Chondrocyte (in vitro differentiated cells): ENCODE measurements around the gene LAPTM5. TPM values are rescaled to one million over a fixed set of nuclear protein-coding genes. Genes with fewer than 3 reads are reported as not detected.

ENCODE experiments used
- DNase-seq: peaks from one replicate; pipeline ENCODE4 v3.0.0; 2021; ENCODE audit warnings: mixed read lengths, low spot score
- H3K27ac Mint-ChIP-seq: one replicate; pipeline ENCODE4 v1.8.0; 2021; ENCODE audit warnings: mild to moderate bottlenecking, moderate library complexity, mixed read lengths; ENCODE audit not compliant: unreplicated experiment
- H3K27me3 Mint-ChIP-seq: 2 replicates; pipeline ENCODE4 v1.8.0; 2021; ENCODE audit warnings: low read depth, mixed read lengths
- H3K36me3 Mint-ChIP-seq: 2 replicates; pipeline ENCODE4 v1.8.0; 2021; ENCODE audit warnings: low read depth, mixed read lengths
- H3K4me1 Mint-ChIP-seq: 2 replicates; pipeline ENCODE4 v1.8.0; 2021; ENCODE audit warnings: low read depth, mild to moderate bottlenecking, mixed read lengths
- H3K4me3 Mint-ChIP-seq: one replicate; pipeline ENCODE4 v1.8.0; 2021; ENCODE audit warnings: mild to moderate bottlenecking, moderate library complexity, mixed read lengths; ENCODE audit not compliant: unreplicated experiment
- H3K9me3 Mint-ChIP-seq: 2 replicates; pipeline ENCODE4 v1.8.0; 2021; ENCODE audit warnings: low read depth, mixed read lengths
- total RNA-seq: library from RNA; stranded (reverse); gene quantifications from 3 replicates; pipeline ENCODE4 v1.2.1, GENCODE V29; 2021
- TF ChIP-seq, protein P1 (sequence below): fragments of 200-600 bp; sonication (generic); IDR thresholded peaks from 2 replicates; pipeline ENCODE4 v1.5.0; 2021; ENCODE audit warnings: antibody characterized with exemption, mild to moderate bottlenecking, moderate library complexity

LAPTM5 gene
- total RNA-seq, 1 donor from 2014 or later: not detected

DNA sequence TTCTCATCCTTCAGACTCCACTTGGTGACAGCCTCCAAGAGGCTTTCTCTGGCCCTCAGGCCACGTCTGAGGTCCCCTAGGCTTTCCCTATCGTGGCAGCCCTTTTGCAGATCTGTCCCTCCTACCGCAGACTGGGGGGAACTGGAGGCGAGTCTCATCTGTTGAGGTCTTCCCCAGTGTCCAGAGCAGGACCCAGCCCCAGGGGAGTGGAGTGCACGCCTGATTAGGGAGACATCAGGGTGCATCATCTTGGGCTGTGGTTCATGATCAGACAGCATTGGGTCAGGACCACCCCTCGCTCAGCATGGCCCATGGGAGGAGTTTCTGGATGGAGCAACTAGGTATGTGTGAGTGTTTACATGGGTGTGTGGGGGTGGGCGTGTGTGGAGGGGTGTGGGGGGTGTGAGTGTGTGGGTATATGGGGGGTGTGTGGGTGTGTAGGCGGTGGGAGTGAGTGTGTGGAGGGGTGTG is 25.7 kb downstream of the LAPTM5 start:
- no peaks in the 10 kb centered on the region for H3K27me3 Mint-ChIP-seq
- no peak for DNase-seq
- TF ChIP-seq, protein P1, sequence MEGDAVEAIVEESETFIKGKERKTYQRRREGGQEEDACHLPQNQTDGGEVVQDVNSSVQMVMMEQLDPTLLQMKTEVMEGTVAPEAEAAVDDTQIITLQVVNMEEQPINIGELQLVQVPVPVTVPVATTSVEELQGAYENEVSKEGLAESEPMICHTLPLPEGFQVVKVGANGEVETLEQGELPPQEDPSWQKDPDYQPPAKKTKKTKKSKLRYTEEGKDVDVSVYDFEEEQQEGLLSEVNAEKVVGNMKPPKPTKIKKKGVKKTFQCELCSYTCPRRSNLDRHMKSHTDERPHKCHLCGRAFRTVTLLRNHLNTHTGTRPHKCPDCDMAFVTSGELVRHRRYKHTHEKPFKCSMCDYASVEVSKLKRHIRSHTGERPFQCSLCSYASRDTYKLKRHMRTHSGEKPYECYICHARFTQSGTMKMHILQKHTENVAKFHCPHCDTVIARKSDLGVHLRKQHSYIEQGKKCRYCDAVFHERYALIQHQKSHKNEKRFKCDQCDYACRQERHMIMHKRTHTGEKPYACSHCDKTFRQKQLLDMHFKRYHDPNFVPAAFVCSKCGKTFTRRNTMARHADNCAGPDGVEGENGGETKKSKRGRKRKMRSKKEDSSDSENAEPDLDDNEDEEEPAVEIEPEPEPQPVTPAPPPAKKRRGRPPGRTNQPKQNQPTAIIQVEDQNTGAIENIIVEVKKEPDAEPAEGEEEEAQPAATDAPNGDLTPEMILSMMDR: no peak
- no peaks in the 10 kb centered on the region for H3K9me3 Mint-ChIP-seq
- H3K4me3 Mint-ChIP-seq: no peak overlapping the region
- H3K27ac Mint-ChIP-seq: no peak overlapping the region
- H3K4me1 Mint-ChIP-seq: peaks cover 8% of the 10 kb centered on the region
- no peaks in the 10 kb centered on the region for H3K36me3 Mint-ChIP-seq

GRCh38 chr1:30731109-30731805 is 26.3 kb downstream of the LAPTM5 start:
- no peak overlapping the region for H3K27ac Mint-ChIP-seq
- no peaks in the 10 kb centered on the region for H3K36me3 Mint-ChIP-seq
- no peak overlapping the region for H3K4me3 Mint-ChIP-seq
- TF ChIP-seq, protein P1: no peak
- H3K4me1 Mint-ChIP-seq: peaks cover 8% of the 10 kb centered on the region
- no peaks in the 10 kb centered on the region for H3K9me3 Mint-ChIP-seq
- no peak for DNase-seq
- no peaks in the 10 kb centered on the region for H3K27me3 Mint-ChIP-seq

DNA sequence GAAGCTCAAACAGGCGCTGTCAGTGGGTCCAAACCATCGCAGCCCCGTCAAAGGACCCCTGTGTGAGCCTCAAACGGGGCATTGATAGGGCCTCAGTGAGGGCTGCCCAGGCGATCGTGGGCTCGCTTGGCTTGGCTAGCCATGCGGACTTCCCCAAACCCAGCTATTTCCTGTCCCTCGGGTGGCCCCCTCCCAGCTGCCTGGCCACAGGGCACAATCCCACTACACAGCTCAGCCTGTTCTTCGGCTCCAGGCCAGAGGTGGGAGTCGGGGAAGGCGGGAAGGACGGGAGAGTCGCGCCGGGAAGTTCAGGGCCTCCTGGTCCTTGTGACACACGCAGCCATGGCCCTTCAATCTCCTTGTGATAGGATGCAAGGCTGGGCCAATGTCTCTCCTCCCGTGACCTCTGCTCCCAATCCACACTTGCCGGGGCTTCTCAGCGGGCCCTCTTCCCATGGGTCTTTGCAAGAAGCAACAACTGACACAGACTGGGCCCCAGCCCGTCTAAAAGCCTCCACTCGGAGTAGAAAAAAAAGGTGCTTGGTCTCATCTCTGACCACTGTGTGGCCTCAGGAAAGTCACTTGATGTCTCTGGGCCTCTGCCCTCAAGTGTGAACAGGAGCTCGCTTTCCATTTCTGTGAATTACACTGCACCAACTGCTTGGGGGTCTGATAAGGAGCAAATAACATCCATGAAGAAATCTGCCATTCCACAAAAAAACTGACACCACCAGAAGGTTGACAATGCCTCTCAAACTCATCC is 27.0 kb downstream of the LAPTM5 start:
- Mint-ChIP-seq H3K27me3 (no peaks in the 10 kb centered on the region), H3K9me3 (no peaks in the 10 kb centered on the region), H3K4me3 (no peak overlapping the region), H3K4me1 (peaks cover 8% of the 10 kb centered on the region), H3K36me3 (no peaks in the 10 kb centered on the region), H3K27ac (no peak overlapping the region)
- TF ChIP-seq, protein P1: no peak
- no peak for DNase-seq

DNA sequence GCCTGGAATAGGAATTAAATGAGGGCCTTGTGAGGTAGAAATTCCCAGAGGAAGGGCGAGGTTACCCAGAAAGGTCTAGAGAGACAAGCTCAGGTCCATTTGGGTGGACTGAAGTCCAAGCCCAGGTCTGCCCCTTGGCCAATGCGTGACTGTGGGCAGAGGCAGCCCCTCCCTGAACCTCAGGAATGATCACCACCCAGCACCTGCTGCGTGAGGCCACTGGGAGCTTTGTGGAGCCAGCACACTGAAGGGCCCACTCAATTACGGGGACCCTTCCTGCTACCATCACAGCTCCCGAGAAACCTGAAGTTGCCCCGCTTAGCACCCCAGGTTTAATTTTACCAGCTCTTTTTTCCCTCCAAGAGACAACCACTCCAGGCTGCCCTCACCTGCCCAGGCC is 27.7 kb downstream of the LAPTM5 start:
- H3K36me3 Mint-ChIP-seq: peaks cover 1% of the 10 kb centered on the region
- H3K9me3 Mint-ChIP-seq: no peaks in the 10 kb centered on the region
- TF ChIP-seq, protein P1: no peak
- H3K27me3 Mint-ChIP-seq: no peaks in the 10 kb centered on the region
- no peak for DNase-seq
- H3K4me1 Mint-ChIP-seq: peaks cover 8% of the 10 kb centered on the region
- H3K27ac Mint-ChIP-seq: no peak overlapping the region
- H3K4me3 Mint-ChIP-seq: no peak overlapping the region

GRCh38 chr1:30728832-30729638 is 28.5 kb downstream of the LAPTM5 start:
- DNase-seq: no peak
- H3K9me3 Mint-ChIP-seq: no peaks in the 10 kb centered on the region
- TF ChIP-seq, protein P1: no peak
- H3K36me3 Mint-ChIP-seq: peaks cover 1% of the 10 kb centered on the region
- no peaks in the 10 kb centered on the region for H3K27me3 Mint-ChIP-seq
- H3K4me1 Mint-ChIP-seq: peaks cover 8% of the 10 kb centered on the region
- no peak overlapping the region for H3K27ac Mint-ChIP-seq
- H3K4me3 Mint-ChIP-seq: no peak overlapping the region
